ENCODE measurements around the gene CCDC170.
"Not testable (repeated sequence)": the region's sequence is repeated elsewhere in the genome, so short reads cannot be mapped to it uniquely, and the experiment has no call there.

CCDC170 gene

GRCh38 chr6:151493804-151494234 lies at the start of gene CCDC170:
Gene CCDC170, plus strand, starts transcription at chr6:151494017. Its CDS starts 112 bp downstream, at chr6:151494129.
- peak; percentile 6 for DNase-seq

- no peak for DNase-seq
Measured at GRCh38 chr6:151445482-151445881, 48.3 kb upstream of the CCDC170 start.

GRCh38 chr6:151447237-151447636 lies 46.6 kb upstream of the CCDC170 start:
- no peak for DNase-seq

- no peak for DNase-seq
Measured at GRCh38 chr6:151448623-151449022, 45.2 kb upstream of the CCDC170 start.

- not testable (repeated sequence) for DNase-seq
Measured at GRCh38 chr6:151450928-151451327, 42.9 kb upstream of the CCDC170 start.

- peak; percentile 10 for DNase-seq
Measured at GRCh38 chr6:151451417-151451949, 42.3 kb upstream of the CCDC170 start.

- DNase-seq, result peak; percentile 99
Measured at GRCh38 chr6:151451950-151452749, 41.7 kb upstream of the CCDC170 start, which contains the start of gene RMND1. Gene RMND1, minus strand, starts transcription at chr6:151452126. Its CDS starts 6,315 bp downstream, at chr6:151445811.

GRCh38 chr6:151452750-151453427 lies 40.9 kb upstream of the CCDC170 start:
- DNase-seq, result peak; percentile 31

GRCh38 chr6:151455751-151456398 lies 37.9 kb upstream of the CCDC170 start:
- DNase-seq, result not testable (repeated sequence)

GRCh38 chr6:151461673-151462072 lies 32.1 kb upstream of the CCDC170 start:
- DNase-seq, result no peak

- DNase-seq, result no peak
Measured at GRCh38 chr6:151464702-151465101, 29.1 kb upstream of the CCDC170 start.

- DNase-seq, result peak; percentile 12
Measured at GRCh38 chr6:151475653-151476523, 17.9 kb upstream of the CCDC170 start.

- no peak for DNase-seq
Measured at GRCh38 chr6:151477726-151478125, 16.1 kb upstream of the CCDC170 start.

- no peak for DNase-seq
Measured at GRCh38 chr6:151478670-151479069, 15.1 kb upstream of the CCDC170 start.

GRCh38 chr6:151481786-151482185 lies 12.0 kb upstream of the CCDC170 start:
- DNase-seq, result no peak

GRCh38 chr6:151482290-151482689 lies 11.5 kb upstream of the CCDC170 start:
- no peak for DNase-seq

- no peak for DNase-seq
Measured at GRCh38 chr6:151483994-151484393, 9.8 kb upstream of the CCDC170 start.

GRCh38 chr6:151488226-151488625 lies 5.6 kb upstream of the CCDC170 start:
- no peak for DNase-seq

- no peak for DNase-seq
Measured at GRCh38 chr6:151490996-151491395, 2.8 kb upstream of the CCDC170 start.

- no peak for DNase-seq
Measured at GRCh38 chr6:151493161-151493803, 535 bp upstream of the CCDC170 start.

GRCh38 chr6:151494235-151494935 lies 568 bp downstream of the CCDC170 start:
- DNase-seq, result peak; percentile 21

All from DMS79 treated with DMSO at 0.1 percent for 48 hours (cell line).